HG03521 (cell line): ENCODE results near the gene TRAPPC6A.

Experiments
- ATAC-seq: cut with Tn5 transposase; IDR thresholded peaks from one replicate; pipeline ENCODE4 v1.9.1; 2021; ENCODE audit warnings: mild to moderate bottlenecking, moderate library complexity; ENCODE audit not compliant: unreplicated experiment

Gene TRAPPC6A, protein sequence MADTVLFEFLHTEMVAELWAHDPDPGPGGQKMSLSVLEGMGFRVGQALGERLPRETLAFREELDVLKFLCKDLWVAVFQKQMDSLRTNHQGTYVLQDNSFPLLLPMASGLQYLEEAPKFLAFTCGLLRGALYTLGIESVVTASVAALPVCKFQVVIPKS

DNA sequence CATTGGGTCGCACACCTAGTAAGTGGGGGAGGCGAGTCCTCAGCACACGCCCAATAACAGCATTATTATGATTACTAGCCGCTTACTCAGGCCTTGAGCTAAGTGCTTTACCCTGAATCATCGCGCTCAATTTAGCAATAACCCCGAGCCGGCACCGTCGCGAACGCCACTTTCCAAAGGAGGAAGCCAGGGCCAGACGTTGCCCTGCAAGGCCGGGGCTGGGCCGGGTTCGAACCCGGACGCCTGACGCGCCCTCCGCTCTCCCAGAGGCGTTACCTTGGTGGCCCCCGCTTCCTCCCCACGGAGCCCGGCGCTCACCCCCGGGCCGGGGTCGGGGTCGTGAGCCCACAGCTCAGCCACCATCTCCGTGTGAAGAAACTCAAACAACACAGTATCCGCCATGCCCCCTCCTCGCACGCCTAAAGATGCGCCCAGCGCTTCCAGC lies at the start of gene TRAPPC6A:
Gene TRAPPC6A (minus strand): TSS at position 421 of the 445 bp plus-strand sequence. CDS start 19 bp downstream, at position 402.
- ATAC-seq: no peak

DNA sequence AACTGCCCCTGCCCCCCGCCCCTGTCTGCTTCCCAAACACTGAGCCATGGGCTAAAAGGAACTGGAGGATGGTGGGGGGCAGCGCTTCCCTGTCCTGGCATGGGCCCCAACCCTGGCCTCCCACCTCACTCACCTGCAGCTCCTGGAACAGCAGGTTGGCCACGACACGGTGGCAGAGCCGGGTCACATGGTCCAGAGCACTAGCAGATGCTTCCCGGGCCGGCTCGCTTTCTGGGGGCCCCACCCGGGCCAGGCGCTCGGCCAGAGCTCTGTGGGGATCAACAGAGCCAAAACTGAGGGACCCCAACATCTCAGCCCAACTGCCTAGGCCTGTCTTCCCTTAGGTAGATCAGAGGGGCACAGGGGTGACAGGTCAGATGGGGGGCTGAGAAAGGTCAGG lies 46.6 kb upstream of the TRAPPC6A start:
- ATAC-seq: no peak

DNA sequence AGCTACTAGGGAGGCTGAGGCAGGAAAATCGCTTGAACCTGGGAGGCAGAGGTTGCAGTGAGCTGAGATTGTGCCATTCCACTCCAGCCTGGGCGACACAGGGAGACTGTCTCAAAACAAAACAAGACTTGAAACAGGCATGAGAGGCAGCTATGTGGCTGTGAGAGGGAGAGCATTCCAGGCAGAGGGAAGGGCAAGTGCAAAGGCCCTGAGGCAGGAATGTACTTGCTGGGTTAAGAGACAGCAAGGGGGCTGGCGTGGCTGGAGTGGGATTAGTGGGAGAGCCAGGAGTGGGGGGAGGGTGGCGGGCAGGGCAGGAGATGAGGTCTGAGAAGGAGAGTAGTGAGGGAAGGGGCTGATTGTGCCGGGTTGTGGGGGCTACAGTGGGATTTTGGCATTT lies 45.8 kb upstream of the TRAPPC6A start:
- ATAC-seq: no peak

DNA sequence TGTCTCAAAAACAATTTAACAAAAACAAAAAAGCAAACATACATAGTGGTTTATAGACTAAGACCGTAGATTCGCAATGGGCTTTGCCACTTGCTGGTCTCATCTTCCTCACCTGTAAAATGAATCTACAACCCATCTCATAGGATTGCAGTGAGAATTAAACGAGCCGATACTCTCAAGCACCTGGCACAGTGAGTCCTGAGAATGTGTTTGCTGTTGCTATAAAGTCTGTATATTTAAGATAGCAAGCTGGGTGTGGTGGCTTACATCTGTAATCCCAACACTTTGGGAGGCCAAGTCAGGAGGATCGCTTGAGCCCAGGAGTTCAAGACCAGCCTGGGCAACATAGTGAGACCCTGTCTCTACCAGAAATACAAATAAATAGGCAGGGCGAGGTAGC lies 44.7 kb upstream of the TRAPPC6A start:
- no peak for ATAC-seq

DNA sequence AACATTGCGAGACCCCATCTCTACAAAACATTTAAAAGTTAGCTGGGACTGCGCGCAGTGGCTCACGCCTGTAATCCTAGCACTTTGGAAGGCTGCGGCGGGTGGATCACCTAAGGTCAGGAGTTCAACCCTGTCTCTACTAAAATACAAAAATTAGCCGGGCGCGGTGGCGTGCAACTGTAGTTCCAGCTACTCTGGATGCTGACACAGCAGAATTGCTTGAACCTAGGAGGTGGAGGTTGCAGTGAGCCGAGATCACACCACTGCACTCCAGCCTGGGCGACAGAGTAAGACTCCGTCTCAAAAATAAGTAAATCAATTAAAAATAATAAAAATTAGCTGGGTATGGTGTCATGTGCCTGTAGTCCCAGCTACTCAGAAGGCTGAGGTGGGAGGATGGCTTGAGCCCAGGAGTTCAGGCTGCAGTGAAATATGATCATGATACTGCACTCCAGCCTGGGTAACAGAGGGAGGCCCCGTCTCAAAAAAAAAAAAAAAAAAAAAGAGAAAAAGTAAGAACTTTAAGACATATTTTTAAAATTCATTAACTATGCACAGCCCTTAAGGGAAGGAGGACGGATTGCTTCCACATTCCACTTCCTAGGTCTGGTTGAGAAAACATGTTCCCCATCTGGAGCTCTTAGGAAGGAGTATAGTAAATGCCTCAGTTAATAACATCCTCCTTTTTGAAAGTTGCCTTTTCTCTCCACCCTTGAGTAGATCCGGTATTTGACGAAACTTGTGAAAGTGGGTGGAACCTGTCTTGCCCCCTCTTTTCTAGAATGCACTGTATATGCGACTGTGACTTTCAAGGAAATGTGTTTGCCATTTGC lies 41.1 kb upstream of the TRAPPC6A start:
- no peak for ATAC-seq

DNA sequence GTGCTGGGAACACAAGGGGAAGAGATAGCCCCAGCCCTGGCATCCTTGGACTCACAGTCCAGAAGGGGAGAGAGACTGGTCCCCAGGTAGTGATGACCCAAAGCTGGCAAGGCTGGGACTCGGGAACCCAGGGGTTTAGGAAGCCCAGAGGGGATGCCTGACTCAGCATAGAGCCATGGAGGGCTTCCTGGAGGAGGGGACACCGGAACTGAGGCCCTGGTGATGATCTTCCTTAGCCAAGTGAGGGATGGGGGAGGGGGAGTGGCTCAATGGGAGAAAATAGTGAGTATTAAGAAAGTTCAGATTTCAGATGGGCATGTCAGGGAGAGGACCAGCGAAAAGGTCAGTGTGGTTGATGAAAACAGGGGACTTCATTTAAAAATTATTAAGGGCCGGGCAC lies 40.4 kb upstream of the TRAPPC6A start:
- no peak for ATAC-seq

DNA sequence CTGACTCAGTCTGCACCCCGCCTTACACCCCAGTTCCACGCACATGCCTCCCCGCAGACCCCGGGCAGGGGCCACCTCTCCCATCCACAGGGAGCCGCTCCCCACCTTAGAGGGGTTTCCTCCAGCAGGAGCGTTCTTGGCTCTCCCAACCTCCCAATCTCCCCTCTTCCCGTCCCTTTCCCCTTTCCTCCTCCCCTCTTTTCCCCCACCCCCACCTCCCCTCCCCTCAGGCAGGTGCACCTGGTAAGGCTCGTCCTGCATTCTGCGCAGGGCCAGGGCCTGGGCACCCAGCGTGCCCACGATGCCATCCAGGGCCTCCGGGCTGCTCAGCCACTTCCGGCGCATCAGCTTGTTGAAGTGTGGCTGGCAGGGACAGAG lies 39.9 kb upstream of the TRAPPC6A start:
- ATAC-seq: no peak

DNA sequence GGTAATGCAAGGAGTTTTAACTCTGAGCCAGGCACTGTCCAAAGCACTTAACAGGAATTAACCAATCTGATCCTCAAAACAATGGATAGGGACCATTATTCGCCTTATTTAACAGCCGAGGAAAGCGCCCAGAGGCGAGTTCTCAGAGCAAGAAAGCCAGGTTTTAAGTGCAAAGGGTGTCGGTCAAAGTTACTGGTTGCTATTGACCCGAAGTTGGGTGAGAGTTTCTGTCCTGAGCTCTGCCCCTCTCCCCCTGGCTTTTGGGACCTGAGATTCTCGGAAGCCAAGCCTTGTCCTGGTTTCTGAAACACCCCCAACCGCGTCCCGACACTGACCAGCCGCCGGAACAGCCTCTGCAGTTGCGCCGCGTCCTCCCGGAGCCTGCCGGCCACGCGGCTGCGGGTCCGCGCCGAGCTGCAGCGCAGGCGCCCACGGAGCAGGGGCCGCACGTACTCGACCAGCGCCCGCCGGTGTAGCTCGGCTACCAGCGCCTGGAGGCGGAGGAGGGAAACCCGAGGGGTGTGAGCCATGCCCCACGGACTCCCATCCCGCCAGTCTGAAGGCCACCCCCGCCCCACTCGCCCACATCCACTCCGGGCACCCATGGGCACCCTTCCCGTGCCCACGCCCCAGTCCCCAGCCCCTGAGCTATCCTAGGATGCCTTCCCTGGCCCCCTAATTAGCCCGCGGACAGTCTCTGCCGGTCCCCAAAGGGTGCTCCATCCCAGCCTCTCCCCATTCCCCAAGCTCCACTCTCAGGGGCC lies 39.3 kb upstream of the TRAPPC6A start:
- no peak for ATAC-seq

DNA sequence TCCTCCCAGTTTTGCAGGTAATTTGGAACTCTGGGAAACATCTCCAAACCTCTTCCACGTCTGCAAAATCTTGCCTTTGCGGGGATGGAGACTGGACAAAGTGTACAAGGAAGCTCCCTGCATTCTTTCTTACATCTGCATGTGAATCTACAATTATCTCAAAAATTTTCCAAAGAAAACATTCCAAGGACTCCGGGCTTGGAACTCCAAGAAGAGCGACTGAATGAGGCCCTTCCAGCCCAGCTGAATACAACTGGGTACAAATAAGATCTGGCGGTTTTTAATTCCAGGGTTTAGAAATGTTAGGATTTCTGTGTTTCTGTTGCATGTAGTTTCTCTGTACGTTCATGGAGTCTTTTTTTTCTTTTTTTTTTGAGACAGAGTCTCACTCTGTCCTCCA lies 38.6 kb upstream of the TRAPPC6A start:
- no peak for ATAC-seq

DNA sequence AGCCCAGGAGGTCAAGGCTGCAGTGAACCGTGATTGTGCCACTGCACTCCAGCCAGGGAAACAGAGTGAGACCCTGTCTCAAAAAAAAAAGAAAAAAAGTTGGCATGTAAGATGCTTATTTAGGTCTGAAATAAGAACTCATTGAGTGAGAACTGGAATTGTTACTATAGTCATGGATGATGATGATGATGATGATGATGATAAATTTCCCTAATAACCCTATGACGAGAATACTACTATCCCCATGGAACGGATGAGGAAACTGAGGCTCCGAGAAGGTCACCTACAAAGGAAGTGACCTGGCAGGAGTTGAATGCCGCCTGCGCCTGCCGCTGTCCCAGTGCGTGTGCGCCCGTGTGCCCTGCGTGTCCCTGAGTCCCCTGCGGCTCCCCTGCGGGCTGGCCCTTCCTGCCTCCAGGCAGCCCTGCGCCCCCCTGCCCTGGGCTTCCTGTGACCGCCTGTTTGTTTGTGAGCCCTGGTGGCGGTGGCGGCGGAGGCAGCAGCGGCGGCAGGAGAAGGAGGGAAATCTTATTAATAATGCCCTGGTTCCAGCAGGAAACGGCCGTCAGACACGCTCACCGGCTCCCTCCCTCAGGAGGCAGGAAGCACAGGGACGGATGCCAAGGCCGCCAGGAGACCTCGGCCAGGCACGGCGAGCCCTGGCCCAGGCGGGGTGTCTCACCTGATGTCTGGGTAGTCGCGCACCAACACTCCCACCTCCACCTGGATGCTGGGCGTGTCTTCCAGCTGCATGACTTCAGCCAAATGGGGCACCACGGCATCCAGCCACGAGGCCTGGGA lies 37.6 kb upstream of the TRAPPC6A start:
- ATAC-seq: no peak

DNA sequence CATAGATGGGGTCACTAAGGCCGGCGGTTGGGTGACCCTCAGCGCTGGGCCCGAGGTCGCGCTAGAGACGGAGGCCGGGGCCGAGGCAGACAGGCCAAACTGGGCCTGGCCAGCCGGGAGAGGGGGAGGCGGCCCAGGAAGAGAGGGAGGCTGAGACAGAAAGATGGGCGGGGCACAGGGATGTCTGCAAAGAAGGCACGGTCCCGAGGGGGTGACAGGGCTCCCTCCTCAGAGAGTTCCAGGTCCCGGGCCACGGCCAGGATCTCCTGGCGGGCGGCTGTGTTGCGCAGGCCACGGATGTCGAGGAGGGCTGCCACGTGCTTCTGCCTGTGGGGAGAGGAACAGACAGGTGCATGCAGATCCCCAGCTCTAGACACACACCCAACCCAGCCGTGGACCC lies 35.0 kb upstream of the TRAPPC6A start:
- no peak for ATAC-seq

DNA sequence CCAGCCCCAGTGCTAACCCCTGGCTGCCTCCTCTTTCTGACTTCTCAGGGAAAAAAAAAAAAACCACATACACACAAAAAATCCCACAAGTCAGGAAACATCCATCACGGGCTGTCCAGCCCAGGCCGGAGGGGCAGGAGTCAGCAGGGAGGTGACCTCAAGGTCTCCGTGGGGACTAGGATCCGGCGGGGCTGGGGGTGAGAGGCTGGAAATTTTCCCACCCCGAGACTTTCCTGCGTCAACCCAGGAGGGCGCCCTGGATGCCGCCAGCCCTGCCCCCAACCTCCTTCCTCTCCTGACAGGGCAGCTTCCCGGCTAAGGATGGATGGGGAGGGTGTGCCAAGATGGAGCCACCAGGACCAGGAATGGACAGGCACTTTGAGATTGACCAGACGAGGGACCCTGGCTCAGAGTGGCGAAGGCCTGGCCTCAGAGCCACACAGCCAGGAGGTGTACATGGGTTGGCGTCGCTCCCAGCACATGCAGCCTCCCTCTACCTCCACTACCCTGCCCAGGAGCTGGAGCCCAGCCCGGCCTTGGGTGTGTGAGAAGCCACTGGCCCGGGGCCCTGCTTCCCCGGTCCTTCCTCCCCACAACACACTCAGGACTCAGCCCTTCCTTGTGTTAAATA lies 33.8 kb upstream of the TRAPPC6A start:
- no peak for ATAC-seq

DNA sequence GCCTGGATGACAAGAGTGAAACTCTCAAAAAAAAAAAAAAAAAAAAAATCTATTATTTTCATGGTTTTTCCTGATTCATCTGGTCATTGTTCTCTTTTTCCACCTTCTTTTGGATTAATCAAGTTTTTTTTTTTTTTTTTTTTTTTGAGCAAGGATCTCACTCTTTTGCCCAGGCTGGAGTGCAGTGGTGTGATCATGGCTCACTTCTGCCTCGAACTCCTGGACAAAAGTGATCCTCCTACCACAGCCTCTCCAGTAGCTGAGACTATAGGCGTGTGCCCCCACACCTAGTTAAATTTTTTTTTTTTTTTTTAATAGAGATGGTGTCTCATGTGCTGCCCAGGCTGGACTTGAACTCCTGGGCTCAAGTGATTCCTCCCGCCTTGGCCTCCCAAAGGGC lies 28.3 kb upstream of the TRAPPC6A start:
- no peak for ATAC-seq

DNA sequence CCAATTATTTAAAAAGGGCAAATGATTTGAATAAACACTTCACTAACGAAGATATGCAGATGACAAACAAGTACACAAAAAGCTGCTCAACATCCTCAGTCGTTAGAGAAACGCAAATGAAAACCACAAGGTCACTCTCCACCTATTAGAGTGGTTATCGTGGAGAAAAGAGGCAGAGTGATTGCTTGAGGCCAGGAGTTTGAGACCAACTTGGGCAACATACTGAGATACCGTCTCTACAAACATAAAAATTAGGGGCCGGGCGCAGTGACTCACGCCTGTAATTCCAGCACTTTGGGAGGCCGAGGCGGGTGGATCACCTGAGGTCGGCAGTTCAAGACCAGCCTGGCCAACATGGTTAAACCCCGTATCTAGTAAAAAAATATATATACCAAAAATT lies 27.8 kb upstream of the TRAPPC6A start:
- no peak for ATAC-seq

DNA sequence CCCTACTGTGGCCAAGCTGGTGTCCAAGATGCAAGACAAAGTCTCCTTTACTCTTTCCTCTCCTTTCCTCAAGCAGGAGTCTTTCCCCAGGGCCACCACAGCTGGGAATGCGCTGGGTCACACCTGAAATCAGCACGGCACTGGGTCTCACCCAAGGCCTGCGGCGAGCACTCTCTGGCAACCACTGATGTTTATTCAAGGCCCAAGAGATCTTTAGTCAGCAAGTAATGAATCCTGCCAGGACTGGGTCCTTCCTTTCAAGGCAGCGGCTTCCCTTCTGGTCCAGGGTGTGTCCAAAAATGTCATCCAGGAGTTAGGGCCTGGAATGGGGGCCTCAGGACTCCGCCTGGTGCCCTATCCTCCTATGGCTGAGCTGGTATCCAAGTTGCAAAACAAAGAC lies 24.6 kb upstream of the TRAPPC6A start:
- ATAC-seq: no peak

DNA sequence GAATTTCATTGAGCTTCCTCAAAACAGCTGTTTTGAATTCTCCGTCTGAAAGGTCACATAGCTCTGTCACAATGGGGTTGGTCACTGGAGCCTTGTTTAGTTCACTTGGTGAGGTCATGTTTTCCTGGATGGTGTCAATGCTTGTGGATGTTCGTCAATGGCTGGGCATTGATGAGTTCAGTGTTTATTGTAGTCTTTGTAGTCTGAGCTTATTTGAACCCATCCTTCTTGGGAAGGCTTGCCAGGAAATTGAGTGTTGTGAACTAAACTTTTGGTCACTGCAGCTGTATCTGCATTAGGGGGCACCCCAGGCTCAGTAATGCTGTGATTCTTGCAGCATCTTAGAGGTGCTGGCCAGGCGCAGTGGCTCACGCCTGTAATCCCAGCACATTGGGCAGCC lies 22.5 kb upstream of the TRAPPC6A start:
- ATAC-seq: no peak

DNA sequence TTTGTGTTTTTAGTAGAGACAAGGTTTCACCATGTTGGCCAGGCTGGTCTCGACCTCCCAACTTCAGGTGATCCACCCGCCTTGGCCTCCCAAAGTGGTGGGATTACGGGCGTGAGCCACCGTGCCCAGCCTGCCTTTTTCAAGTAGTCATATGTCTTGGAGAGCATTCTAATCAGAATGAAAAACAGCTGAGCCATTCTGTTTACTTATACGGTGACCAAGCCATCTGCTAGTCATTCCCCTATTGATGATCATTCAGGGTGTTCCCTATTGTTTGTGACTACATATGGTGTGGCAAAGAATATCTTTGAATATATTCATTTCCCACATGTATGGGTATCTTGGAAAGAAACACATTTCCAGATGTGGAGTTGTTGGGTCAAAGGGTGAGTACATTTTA lies 17.7 kb upstream of the TRAPPC6A start:
- no peak for ATAC-seq

DNA sequence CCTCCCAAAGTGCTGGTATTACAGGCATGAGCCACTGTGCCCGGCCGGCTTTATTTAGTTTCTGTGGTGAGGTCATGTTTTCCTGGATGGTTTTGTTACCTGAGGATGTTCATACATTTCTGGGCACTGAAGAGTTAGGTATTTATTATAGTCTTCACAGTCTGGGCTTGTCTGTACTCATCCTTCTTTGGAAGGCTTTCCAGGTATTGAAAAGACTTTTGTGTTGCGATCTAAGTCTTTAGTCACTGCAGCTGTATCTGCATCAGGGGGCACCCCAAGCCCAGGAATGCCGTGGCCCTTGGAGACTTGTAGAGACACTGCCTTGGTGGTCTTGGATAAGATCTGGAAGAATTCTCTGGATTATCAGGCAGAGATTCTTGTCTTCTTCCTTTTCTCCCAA lies 13.3 kb upstream of the TRAPPC6A start:
- ATAC-seq: no peak

DNA sequence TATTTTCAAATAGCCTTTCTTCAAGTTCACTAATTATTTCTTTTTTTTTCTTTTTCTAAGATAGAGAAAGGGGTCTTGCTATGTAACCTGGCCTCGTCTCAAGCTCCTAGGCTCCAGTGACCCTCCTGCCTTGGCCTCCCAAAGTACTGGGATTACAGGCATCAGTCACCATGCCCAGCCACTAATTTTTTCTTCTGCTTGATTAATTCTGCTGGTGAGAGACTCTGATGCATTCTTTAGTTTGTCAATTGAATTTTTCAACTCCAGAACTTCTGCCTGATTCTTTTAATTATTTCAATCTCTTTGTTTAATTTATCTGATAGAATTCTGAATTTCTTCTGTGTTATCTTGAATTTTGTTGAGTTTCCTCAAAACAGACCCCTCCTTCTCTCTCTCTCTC lies 11.9 kb upstream of the TRAPPC6A start:
- ATAC-seq: no peak

DNA sequence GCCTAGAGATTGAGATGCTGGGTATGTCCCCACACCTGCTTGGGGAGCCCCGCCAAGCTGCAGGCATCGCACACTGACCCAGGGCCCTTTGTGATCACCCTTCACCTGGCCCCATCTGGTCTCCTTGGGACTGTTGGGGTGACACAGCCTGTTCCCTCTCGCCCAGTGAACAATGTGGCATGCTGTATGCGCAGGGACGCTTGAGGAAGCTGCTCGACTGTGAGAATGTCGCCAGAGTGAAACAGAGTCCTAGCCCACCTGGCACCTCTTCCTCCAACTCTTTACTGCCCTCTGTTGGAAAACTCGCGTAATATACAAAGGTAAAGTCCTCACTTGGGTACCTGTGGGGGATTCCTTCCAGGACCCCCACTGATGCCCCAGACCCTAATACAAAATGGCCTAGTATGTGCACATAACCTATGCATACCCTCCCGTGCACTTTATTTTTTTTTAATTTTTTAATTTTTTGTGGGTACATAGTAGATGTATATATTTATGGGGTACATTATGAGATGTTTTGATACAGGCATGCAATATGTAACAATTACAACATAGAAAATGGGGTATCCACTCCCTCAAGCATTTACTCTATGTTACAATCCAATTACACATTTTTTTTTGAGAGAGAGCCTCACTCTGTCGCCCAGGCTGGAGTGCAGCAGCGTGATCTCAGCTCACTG lies 9.5 kb upstream of the TRAPPC6A start:
- no peak for ATAC-seq
